GM19467 (cell line): Measurements from ENCODE around the gene WDR48.
"Not testable (repeated sequence)": the region's sequence is repeated elsewhere in the genome, so short reads cannot be mapped to it uniquely, and the experiment has no call there.

ENCODE experiments used
- ATAC-seq: cut with Tn5 transposase; IDR thresholded peaks from one replicate; pipeline ENCODE4 v1.9.1; 2021; ENCODE audit warnings: mild to moderate bottlenecking, moderate library complexity; ENCODE audit not compliant: unreplicated experiment

The WDR48 gene

DNA sequence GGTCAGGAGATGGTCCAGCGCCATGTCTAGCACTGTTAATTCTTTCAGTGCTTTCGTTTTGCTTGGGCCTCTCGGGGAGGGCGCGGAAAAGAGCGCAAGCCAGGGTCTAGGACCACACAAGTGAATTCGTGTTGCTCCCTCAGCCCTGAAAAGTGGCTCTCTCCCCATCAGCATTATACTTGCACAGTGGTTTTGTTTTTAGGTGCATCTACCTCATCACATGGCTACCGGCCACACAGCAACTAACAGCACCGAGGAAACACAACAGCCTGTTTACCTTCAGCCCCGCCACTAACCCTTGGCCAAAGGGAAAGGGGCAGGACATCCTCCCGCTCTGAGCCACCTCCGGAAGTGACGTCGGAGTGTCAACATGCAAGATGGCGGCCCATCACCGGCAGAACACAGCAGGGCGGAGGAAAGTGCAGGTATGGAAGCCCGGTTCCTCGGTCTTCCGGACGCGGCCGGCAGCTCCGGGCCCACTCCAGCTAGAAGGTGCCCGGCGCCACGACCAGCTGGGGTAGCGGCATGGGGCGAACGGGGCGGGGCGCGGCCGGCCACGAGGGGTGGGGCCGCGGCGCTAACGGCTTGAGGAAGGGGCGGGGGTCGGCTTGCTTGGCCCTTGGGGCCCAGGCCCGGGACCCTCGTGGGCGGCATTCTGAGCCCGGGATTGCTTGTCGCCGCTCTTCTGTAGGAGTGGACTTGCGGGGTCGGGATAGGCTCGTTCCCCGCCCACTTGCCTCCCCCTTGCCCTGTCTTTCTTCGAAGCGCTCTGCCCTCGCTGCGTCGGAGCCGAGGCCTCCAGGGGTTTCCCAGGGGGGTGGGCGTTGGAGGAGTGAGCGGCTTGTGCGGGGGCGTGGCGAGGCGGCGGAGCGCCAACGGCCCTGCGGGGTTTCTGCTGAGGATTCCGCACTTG, at the start of gene WDR48, which contains the start of gene SCN11A:
Gene WDR48 (plus strand): TSS at position 368 of the 913 bp plus-strand sequence. CDS start 10 bp downstream, at position 378.
Gene SCN11A (minus strand): TSS at position 296 of the 913 bp plus-strand sequence. CDS start 101,582 bp downstream, outside the sequence.
- peak; percentile 98 for ATAC-seq

DNA sequence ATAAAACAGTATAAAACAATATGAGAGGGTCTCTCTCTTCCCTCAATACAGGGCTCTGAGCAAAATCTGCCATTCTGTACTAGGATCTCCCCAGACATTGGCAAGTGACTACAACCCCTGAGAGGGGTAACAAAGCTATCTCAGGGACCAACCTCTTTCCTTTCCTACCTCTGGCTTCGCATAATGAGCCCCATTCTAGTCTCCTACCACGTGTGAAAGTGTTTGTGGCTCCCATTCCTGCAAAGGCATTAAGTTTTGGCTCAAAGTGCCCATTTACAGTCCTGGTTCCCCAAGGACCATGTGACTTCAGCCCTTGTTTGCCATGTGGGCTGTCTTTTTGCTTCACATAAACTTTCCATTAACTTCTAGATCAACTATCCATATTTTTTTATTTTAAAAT, 46.5 kb upstream of the WDR48 start:
- no peak for ATAC-seq

DNA sequence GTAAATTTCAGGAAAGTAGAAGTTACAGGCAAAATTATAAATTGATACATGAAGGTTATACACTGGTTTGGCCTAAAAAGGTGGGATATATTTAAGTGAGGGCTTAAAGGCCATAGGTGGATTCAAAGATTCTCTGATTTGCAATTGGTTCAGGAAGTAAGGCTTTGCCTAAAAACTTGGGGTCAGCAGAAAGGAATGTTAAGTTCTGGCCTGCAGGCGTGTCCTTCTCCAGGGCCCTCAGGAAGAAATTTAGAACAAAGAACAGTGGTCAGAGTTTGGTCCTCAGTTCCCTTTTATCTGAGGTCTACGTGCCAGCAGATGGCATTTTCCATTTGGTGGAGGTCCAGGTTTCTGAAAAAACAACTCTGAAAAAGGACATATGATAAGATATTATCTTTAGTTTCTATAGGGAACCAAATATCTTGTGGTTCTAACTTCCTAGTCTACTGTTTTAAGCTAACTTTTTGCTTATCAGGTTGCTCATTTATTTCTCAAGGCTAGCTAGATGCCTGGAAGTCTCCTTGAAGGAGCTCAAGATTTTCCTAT, 40.6 kb upstream of the WDR48 start:
- ATAC-seq: no peak

DNA sequence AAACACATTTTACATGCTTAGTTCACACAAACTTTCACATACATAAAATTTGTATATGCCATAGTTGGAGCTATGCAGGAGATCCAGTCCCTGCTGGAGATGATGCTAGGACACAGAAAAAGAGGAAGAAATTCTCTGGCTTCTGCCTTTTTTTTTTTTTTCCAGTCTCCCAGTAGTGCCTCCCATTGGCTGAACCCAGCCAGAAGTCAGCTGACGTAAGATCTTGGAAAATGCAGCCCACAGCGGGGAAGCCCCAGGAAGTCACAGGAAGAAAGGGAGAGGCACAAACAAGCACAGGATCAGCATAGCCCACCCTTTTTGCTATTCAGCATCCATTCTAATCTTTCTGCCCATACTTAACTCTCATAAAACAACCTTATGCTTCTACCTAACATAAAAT, 38.5 kb upstream of the WDR48 start:
- ATAC-seq: no peak

DNA sequence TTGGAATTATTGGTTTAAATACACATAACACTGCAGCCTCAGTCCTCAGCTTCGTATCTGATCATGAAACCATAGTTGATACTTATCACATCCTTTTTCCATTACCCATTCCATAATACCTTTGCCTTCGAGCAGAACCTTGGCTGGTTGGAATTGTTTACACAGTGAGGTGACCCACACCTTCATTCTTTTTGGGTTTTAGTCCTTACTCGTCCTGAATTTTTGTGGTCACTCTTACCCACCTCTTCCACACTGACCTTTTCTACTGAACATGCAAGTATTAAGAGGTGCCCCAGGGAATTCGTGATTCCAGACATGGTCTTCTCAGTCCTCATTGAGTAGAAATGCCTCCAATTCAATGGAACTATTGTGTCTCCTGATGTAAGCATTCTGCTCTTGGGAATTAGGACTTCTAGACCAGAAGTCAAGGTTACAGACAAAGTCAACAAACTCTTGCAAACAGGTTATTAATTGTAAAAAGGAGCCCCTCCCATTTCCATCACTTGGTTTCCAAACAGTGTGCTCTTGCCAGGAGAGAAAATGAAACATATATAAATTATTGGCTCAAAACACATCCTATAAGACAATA, 37.8 kb upstream of the WDR48 start:
- ATAC-seq: no peak

DNA sequence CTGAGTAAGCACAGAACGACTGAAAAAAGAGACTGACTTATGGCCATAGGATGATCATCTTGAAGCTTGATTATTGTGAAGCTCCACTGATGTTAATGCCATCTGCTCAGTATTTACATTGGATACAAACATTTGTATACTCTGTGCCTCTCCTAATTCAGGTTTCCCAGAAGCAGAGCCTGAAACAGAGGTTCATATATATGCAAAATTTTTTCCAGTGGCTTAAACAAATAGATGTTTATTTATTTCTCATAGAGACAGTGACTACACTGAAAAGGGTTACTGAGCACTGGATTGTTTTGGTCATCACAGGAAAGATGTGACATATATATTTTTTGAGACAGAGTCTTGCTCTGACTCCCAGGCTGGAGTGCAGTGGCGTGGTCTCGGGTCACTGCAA, 36.4 kb upstream of the WDR48 start:
- no peak for ATAC-seq

DNA sequence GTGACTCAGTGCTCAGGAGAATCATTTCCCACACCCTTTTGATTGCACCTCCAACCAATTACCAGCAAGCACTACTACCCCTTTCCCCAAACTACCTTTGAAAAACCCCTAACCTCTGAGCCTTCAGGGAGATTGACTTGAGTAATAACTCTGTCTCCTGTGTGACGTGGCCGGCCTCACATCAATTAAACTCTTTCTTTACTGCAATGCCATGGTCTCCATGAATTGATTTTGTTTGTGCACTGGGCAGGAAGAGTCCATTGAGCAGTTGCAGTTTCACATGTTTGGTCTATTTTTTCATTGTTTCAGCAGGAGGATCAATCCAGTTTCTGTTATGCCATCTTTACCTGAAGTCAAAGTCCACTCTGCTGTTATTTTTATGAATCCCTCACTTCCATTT, 32.5 kb upstream of the WDR48 start:
- ATAC-seq: no peak

DNA sequence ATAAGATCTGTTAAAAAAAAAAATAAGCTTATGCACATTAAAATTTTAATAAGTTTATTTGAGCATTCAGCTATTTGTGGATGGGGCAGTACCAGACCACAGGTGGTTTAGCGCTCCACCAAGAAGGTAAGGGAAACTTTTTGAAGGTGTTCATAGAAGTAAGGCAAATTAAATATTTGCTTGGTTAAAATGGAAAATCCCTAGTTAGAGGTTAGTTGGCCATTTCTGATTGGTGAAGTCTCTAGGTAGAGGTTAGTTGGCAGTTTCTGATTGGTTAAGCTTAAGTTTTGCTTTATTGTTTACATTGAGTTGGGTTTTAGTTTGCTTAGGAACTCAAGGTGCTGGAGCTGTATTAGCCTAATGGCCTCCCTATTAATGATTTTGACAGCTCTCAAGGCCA, 30.8 kb upstream of the WDR48 start:
- ATAC-seq: no peak

DNA sequence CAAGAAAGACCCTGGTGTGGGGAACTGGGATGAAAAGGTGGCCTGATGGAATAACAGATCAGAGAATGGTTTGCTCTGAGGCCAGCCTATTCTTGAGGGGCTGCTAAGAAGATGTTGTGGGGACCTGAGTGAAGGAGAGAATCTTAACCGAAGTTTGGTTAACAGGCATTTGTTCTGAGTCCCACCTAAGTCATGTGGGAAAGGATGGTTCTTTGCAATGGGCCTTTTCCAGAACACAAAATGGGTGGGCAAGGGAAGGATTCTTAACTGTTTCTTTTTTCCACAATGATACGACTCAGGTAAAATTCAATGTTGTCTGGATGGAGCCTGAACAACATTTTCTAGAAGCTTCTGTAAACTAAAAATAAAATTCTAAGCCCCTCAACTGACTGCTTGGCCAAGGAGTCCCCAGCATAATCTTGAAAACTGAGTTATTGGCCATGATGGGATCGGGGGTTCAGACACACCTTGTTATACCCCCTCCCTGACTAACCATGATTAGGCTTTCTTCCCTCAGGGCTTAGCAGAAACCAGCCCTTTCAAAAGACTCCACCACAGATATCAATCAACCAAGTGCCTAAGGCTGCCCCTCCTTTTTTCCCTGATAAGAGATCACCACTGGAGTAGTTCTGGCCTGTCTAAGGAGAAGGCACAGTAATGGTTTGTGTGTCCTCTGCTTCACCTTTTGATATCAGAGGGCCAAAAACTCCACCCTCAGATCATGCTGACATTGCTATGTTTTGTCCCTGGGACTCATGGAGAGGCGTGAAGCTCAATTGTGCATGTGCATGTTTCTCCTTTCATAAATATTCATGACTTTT, 30.1 kb upstream of the WDR48 start:
- no peak for ATAC-seq

DNA sequence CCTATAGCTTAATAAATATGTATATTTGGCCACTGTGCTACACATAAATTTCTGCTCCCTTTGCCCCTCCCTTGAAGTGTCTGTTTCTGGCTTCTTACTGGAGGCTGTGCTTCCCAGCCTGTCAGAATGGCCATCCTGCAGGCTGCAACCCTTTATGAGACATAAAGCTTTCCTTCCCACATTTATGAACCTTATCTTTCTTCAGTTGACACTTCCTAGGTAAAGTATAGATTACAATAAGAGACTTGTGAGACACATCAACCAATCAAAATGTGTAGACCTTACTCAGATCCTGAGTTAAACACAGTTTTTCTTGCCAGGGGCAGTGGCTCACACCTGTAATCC, 29.6 kb upstream of the WDR48 start:
- ATAC-seq: no peak

DNA sequence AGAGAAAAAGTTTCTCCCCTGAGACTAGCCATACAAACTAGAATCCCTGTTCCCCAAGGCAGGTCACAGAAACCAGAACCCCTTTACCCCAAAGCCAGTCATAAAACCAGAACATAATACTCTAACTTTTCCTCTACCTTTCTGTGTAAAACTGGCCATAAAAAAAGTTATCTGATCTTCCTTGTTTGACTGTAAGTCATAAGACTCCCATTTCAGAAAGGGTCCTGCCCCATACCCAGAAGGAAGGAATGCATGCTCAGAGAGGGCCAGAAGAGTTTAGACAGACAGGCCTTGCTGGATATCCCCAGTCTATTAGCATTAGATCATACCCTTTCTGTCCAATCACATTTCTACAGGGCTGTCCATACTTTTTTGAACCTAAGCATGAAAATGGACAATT, 27.3 kb upstream of the WDR48 start:
- ATAC-seq: no peak

DNA sequence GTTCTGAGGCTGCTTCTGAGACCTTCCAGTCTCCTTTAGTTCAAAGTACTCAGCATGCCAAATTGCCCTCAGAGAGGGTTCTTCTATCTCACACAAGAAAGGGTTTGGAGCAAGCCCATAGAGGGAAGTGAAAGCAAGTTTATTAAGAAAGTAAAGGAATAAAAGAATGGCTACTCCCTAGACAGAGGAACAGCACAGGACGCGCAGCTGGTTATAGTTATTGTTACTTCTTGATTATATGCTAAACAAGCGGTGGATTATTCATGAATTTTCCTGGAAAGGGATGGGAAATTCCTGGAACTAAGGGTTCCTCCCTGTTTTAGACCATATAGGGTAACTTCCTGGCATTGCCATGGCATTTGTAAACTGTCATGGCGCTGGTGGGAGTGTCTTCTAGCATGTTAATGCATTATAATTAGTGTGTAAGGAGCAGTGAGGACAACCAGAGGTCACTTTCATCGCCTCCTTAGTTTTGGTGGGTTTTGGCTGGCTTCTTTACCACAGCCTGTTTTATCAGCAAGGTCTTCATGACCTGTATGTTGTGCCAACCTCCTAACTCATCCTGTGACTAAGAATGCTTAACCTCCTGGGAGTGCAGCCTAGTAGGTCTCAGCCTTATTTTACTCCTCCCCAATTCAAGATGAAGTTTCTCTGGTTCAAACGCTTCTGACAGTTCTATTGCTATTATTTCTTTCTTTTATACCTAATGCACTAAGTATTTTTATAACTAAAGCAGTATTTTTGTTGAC, 26.4 kb upstream of the WDR48 start:
- no peak for ATAC-seq

DNA sequence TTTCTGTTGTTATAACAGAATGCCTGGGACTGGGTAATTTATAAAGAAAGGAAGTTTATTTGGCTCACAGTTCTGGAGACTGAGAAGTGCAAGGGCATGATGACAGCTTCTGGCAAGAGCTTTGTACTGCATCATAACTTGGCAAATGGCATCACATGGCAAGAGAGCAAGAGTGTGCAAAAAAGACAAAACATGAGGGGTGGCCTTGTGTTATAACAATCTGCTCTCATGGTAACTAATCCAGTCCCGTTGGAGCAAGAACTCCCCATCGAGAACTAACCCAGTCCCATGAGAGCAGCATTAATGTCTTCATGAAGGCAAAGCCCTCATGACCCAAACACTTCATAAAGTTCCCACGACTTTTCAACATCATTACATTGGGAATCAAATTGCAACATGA, 23.3 kb upstream of the WDR48 start:
- no peak for ATAC-seq

DNA sequence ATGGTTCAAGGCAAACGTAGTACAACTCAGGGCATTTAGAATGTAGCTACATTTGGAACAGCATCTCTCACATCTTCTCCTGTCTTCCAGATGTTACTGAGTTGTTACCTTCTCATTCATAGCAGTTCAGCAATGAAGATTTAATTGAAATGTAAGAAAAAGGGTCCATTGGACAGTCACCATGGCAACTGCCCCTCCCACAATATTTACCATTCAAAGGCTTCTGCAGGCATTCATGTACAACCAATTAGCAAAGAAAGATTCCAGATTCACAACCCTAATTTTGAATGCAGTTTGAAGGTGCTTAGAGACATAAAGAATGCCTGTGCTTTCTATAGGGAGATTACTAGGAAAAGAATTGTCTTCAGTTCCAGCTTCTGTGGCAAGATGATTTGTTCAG, 22.3 kb upstream of the WDR48 start:
- ATAC-seq: no peak

DNA sequence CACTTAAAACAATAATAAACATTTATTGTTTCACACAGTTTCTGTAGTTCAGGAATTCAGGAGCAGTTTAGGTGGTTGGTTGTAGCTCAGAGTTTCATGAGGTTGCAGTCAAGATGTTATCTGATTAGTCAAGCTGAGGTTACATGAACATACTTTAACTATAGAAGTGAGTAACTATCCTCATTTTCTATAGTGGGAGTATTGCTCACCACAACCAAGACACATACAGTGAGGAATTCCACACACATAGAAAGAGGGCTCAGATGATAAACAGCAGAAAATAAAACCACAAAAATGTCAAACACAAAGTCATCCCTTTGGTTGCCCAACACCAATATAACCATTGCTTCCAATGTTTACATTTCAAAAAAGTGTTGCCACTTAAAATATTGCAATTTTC, 13.7 kb upstream of the WDR48 start:
- ATAC-seq: no peak

DNA sequence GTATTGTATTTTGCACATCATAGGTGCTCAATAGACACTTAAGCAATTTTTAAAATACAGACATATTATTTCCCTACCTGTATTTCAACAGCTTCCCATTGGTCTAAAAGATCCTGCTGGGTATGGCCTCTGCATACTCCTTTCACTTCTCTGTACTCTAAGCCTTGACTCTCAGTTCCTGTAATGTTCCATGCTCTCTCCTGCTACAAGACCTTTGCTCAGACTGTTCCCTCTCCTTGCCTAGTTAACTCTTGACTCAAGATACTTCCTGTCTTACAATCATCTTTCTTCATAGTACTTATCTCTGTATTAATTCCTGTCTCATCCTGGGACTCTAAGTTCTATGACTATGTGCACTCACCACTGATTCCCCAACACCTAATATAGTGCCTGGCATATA, 1.8 kb upstream of the WDR48 start:
- ATAC-seq: no peak

DNA sequence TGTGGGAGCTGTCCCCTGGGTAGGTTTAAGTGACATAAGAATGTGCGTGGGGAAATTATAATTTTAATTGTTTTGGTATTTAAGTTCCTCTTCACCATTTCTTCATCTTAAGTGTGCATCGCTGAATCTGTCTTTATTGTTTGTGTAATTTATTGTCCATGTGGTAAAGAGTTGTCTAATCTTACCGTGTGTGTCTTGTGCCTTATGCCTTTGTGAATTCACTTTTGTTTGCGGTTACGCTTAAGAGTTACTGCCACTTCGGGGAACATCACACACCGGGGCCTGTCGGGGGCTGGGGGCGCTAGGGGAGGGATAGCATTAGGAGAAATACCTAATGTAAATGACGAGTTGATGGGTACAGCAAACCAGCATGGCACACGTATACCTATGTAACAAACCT, 767 bp downstream of the WDR48 start:
- ATAC-seq: no peak

DNA sequence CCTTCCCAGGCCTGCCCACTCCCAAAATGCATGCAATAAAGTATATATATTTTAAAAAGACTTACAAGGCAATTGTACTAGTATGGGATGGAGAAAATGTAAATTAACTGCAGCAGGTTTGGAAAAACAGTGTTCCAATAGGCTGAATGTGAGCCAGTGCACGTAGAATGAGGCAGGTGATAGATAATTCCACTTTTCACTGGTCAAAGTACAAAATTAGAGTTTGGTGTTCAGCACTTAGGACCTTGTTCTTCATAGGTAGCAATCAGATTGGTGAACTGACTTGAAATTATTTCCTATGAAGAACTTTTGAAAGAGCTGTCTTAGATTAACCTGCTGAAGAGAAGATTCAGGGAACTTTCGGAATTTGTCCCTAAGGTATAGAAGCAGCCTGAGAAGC, 1.9 kb downstream of the WDR48 start:
- ATAC-seq: no peak

DNA sequence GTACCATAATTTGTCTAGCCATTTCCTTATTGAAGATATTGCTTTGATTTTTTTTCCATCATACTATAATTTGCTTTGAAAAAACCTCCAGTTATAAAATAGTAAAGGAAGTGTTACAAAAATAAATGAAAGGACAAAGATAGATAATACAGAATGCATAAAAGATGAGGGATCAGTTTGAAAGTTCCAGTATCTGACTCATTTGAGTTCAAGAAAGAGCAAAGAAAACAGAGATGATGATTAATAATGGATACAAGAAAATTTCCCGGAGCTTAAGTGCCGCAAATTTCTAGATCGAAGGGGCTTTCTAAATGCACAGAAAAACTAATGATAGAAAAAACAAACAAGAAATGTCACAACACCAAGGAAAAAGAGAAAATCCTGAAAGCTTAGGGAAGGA, 4.3 kb downstream of the WDR48 start:
- ATAC-seq: no peak

DNA sequence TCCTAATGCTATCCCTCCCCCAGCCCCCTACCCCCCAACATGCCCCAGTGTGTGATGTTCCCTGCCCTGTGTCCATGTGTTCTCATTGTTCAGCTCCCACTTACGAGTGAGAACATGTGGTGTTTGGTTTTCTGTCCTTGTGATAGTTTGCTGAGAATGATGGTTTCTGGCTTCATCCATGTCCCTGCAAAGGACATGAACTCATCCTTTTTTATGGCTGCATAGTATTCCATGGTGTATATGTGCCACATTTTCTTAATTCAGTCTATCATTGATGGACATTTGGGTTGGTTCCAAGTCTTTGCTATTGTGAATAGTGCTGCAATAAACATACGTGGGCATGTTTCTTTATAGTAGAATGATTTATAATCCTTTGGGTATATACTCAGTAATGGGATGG, 9.4 kb downstream of the WDR48 start:
- ATAC-seq: not testable (repeated sequence)

DNA sequence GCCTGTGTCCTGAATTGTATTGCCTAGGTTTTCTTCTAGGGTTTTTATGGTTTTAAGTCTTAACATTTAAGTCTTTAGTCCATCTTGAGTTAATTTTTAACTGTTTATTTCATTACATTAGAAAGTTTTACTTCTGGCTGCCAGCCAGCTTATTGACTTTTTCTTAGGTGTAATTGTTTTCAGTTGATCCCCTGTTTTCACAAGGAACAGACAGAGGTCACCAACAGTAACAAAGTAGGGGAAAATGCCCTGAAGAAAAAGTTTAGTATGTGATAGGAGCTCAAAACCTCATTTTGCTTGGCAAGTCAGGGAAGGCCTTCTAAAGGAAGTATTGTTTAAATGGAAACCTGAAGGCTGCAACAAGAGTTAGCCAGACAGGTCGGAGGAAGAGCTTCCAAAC, 10.4 kb downstream of the WDR48 start:
- no peak for ATAC-seq
